GM23338 (cell line): Measurements from ENCODE around the gene SYVN1. TPM values are rescaled to one million over a fixed set of nuclear protein-coding genes. Genes with fewer than 3 reads are reported as not detected.

Source experiments
- ATAC-seq: fragments of 200-7000 bp; cut with Tn5 transposase; 3 replicates; pipeline ENCODE4 v1.9.1; 2020
- DNase-seq: peaks from one replicate; pipeline ENCODE4 v3.0.0-alpha.2; 2015; ENCODE audit warnings: low spot score
- H2AFZ ChIP-seq: fragments of 200-600 bp; sonication (generic); 2 replicates; pipeline ENCODE4 v1.8.0; 2016; ENCODE audit warnings: antibody characterized with exemption, mild to moderate bottlenecking, moderate library complexity
- H3F3A ChIP-seq: fragments of 200-600 bp; sonication (generic); replicated peaks from 2 replicates; pipeline ENCODE4 v1.8.0; 2017; ENCODE audit warnings: antibody characterized with exemption, mixed run types, low read depth
- H3K27ac ChIP-seq: fragments of 200-600 bp; sonication (generic); 2 replicates; pipeline ENCODE4 v1.6.1; 2016; ENCODE audit warnings: low read depth
- H3K27me3 ChIP-seq: fragments of 200-600 bp; sonication (generic); 2 replicates; pipeline ENCODE4 v1.8.0; 2016; ENCODE audit warnings: mild to moderate bottlenecking, mixed run types, moderate library complexity; ENCODE audit not compliant: insufficient read depth
- H3K36me3 ChIP-seq: fragments of 200-600 bp; sonication (generic); 2 replicates; pipeline ENCODE4 v1.8.0; 2016; ENCODE audit warnings: mild to moderate bottlenecking; ENCODE audit not compliant: insufficient read depth
- H3K4me1 ChIP-seq: fragments of 200-600 bp; sonication (generic); 2 replicates; pipeline ENCODE4 v1.8.0; 2016; ENCODE audit warnings: mild to moderate bottlenecking, moderate library complexity; ENCODE audit not compliant: insufficient read depth
- H3K4me2 ChIP-seq: fragments of 200-600 bp; sonication (generic); 2 replicates; pipeline ENCODE4 v1.7.1; 2017; ENCODE audit warnings: mixed run types
- H3K4me3 ChIP-seq: fragments of 200-600 bp; sonication (generic); 2 replicates; pipeline ENCODE4 v1.6.1; 2016; ENCODE audit warnings: mixed run types
- H3K79me2 ChIP-seq: fragments of 200-600 bp; sonication (generic); replicated peaks from 2 replicates; pipeline ENCODE4 v1.8.0; 2017; ENCODE audit warnings: mild to moderate bottlenecking; ENCODE audit not compliant: insufficient read depth
- H3K9me2 ChIP-seq: fragments of 200-600 bp; sonication (generic); 2 replicates; pipeline ENCODE4 v1.8.0; 2017; ENCODE audit not compliant: insufficient read depth
- H4K20me1 ChIP-seq: fragments of 200-600 bp; sonication (generic); replicated peaks from 2 replicates; pipeline ENCODE4 v1.8.0; 2017; ENCODE audit warnings: mild to moderate bottlenecking; ENCODE audit not compliant: insufficient read depth
- H3K27ac Mint-ChIP-seq: 2 replicates; pipeline ENCODE4 v1.8.0; 2020; ENCODE audit warnings: inconsistent platforms, mild to moderate bottlenecking, moderate library complexity, mixed read lengths
- H3K27me3 Mint-ChIP-seq: 3 replicates; pipeline ENCODE4 v1.8.0; 2022; ENCODE audit warnings: low read depth, mild to moderate bottlenecking, moderate library complexity, mixed read lengths, inconsistent platforms; ENCODE audit not compliant: insufficient read depth, poor library complexity
- H3K36me3 Mint-ChIP-seq: 3 replicates; pipeline ENCODE4 v1.8.0; 2021; ENCODE audit warnings: low read depth, mild to moderate bottlenecking, inconsistent platforms, moderate library complexity, mixed read lengths
- H3K4me1 Mint-ChIP-seq: 3 replicates; pipeline ENCODE4 v1.8.0; 2020; ENCODE audit warnings: mild to moderate bottlenecking, inconsistent platforms, mixed read lengths
- H3K4me3 Mint-ChIP-seq: 3 replicates; pipeline ENCODE4 v1.8.0; 2021; ENCODE audit warnings: moderate library complexity, mild to moderate bottlenecking, inconsistent platforms, mixed read lengths
- H3K9me3 Mint-ChIP-seq: 3 replicates; pipeline ENCODE4 v1.8.0; 2020; ENCODE audit warnings: moderate library complexity, mild to moderate bottlenecking, inconsistent platforms, mixed read lengths
- CREB1 ChIP-seq: fragments of 250-450 bp; sonication (Bioruptor Pico); IDR thresholded peaks from 2 replicates; pipeline ENCODE4 v1.5.0; 2020; ENCODE audit warnings: low read depth, mild to moderate bottlenecking, moderate library complexity
- POLR2AphosphoS5 ChIP-seq: IDR thresholded peaks from 2 replicates; pipeline ENCODE4 v1.6.1; 2016; ENCODE audit warnings: antibody characterized with exemption, low read depth
- REST ChIP-seq: IDR thresholded peaks from one replicate; pipeline ENCODE4 v1.6.1; 2018; ENCODE audit warnings: antibody characterized with exemption; ENCODE audit not compliant: unreplicated experiment
- ZNF114 ChIP-seq: fragments of 250-450 bp; sonication (Bioruptor Pico); IDR thresholded peaks from 2 replicates; pipeline ENCODE4 v1.5.0; 2020; ENCODE audit warnings: mild to moderate bottlenecking, moderate library complexity
- ZNF331 ChIP-seq: fragments of 250-450 bp; sonication (Bioruptor Pico); IDR thresholded peaks from 2 replicates; pipeline ENCODE4 v1.5.0; 2020; ENCODE audit warnings: low read depth, mild to moderate bottlenecking, moderate library complexity
- long read RNA-seq: library from polyadenylated mRNA; unstranded; transcript quantifications from one replicate; pipeline ENCODE4 v2.0.0, GENCODE V29; 2020; ENCODE audit not compliant: unreplicated experiment
- polyA plus RNA-seq: library from polyadenylated mRNA; unstranded; fragments of >200 nt; fragmentation: Nextera tagmentation; extraction: Ambion mirVana; gene quantifications from 2 replicates; pipeline ENCODE4 v1.2.1, GENCODE V29; 2016
- total RNA-seq: library from RNA; depleted of rRNA; stranded (reverse); fragments of >200 nt; shearing (Covaris generic); gene quantifications from 2 replicates; pipeline ENCODE4 v1.2.3, GENCODE V29; 2014; rRNA removed
- TF ChIP-seq, protein P1 (sequence below): fragments of 250-450 bp; sonication (Bioruptor Pico); IDR thresholded peaks from 2 replicates; pipeline ENCODE4 v1.5.0; 2020; ENCODE audit warnings: mild to moderate bottlenecking, moderate library complexity
- TF ChIP-seq, protein P2 (sequence below): IDR thresholded peaks from 2 replicates; pipeline ENCODE4 v1.6.1; 2016; ENCODE audit warnings: antibody characterized with exemption

The SYVN1 gene
- total RNA-seq (28.3 and 28.7 TPM in 2 replicates), polyA plus RNA-seq (13.8 and 14.0 TPM in 2 replicates)
- long read RNA-seq, partial matches to known transcripts: 2 of 3 reads
- long read RNA-seq, other reads (novel, unspliced or antisense): 1 of 3 reads

- 0 out of 2 replicates have a peak within 1 kb of the TSS, but pooled peaks have one; percentile 1 for H2AFZ ChIP-seq
- DNase-seq: peak; percentile 90
- no peaks in the 10 kb centered on the region for H3K27me3 ChIP-seq
Observed at GRCh38 chr11:65134240-65134951, at the start of gene SYVN1. SYVN1 (minus strand) TSS chr11:65134519; CDS start chr11:65133601, 918 bp downstream.

GRCh38 chr11:65183201-65183891 lies 49.0 kb upstream of the SYVN1 start:
- peak overlapping the region; percentile 82 for H3K4me2 ChIP-seq
- ATAC-seq (no peak), DNase-seq (peak; percentile 23)
- no peak for TF ChIP-seq ZNF114 (CRISPR knock-in tag)
- TF ChIP-seq, protein P1, sequence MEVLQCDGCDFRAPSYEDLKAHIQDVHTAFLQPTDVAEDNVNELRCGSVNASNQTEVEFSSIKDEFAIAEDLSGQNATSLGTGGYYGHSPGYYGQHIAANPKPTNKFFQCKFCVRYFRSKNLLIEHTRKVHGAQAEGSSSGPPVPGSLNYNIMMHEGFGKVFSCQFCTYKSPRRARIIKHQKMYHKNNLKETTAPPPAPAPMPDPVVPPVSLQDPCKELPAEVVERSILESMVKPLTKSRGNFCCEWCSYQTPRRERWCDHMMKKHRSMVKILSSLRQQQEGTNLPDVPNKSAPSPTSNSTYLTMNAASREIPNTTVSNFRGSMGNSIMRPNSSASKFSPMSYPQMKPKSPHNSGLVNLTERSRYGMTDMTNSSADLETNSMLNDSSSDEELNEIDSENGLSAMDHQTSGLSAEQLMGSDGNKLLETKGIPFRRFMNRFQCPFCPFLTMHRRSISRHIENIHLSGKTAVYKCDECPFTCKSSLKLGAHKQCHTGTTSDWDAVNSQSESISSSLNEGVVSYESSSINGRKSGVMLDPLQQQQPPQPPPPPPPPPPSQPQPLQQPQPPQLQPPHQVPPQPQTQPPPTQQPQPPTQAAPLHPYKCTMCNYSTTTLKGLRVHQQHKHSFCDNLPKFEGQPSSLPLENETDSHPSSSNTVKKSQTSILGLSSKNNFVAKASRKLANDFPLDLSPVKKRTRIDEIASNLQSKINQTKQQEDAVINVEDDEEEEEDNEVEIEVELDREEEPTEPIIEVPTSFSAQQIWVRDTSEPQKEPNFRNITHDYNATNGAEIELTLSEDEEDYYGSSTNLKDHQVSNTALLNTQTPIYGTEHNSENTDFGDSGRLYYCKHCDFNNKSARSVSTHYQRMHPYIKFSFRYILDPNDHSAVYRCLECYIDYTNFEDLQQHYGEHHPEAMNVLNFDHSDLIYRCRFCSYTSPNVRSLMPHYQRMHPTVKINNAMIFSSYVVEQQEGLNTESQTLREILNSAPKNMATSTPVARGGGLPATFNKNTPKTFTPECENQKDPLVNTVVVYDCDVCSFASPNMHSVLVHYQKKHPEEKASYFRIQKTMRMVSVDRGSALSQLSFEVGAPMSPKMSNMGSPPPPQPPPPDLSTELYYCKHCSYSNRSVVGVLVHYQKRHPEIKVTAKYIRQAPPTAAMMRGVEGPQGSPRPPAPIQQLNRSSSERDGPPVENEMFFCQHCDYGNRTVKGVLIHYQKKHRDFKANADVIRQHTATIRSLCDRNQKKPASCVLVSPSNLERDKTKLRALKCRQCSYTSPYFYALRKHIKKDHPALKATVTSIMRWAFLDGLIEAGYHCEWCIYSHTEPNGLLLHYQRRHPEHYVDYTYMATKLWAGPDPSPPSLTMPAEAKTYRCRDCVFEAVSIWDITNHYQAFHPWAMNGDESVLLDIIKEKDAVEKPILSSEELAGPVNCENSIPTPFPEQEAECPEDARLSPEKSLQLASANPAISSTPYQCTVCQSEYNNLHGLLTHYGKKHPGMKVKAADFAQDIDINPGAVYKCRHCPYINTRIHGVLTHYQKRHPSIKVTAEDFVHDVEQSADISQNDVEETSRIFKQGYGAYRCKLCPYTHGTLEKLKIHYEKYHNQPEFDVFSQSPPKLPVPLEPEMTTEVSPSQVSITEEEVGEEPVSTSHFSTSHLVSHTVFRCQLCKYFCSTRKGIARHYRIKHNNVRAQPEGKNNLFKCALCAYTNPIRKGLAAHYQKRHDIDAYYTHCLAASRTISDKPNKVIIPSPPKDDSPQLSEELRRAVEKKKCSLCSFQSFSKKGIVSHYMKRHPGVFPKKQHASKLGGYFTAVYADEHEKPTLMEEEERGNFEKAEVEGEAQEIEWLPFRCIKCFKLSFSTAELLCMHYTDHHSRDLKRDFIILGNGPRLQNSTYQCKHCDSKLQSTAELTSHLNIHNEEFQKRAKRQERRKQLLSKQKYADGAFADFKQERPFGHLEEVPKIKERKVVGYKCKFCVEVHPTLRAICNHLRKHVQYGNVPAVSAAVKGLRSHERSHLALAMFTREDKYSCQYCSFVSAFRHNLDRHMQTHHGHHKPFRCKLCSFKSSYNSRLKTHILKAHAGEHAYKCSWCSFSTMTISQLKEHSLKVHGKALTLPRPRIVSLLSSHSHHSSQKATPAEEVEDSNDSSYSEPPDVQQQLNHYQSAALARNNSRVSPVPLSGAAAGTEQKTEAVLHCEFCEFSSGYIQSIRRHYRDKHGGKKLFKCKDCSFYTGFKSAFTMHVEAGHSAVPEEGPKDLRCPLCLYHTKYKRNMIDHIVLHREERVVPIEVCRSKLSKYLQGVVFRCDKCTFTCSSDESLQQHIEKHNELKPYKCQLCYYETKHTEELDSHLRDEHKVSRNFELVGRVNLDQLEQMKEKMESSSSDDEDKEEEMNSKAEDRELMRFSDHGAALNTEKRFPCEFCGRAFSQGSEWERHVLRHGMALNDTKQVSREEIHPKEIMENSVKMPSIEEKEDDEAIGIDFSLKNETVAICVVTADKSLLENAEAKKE: no peak
- no peak for TF ChIP-seq CREB1 (CRISPR knock-in tag)
- no peak for TF ChIP-seq REST
- H3K27me3 ChIP-seq: no peaks in the 10 kb centered on the region
- H3K36me3 ChIP-seq: peaks cover 3% of the 10 kb centered on the region; the same call in 1 of the 2 replicates
- H3K9me2 ChIP-seq: no peaks in the 10 kb centered on the region
- H2AFZ ChIP-seq: no peak overlapping the region
- no peak overlapping the region for H3K27ac ChIP-seq
- peaks cover 49% of the 10 kb centered on the region for H3K4me1 Mint-ChIP-seq
- peak overlapping the region; percentile 94 for H3K4me3 Mint-ChIP-seq
- H3K79me2 ChIP-seq: peaks cover 16% of the 10 kb centered on the region
- H3K4me1 ChIP-seq: peaks cover 42% of the 10 kb centered on the region
- H3F3A ChIP-seq: peaks cover 28% of the 10 kb centered on the region
- no peaks in the 10 kb centered on the region for H3K9me3 Mint-ChIP-seq
- H3K4me3 ChIP-seq: peak overlapping the region; percentile 92
- no peaks in the 10 kb centered on the region for H4K20me1 ChIP-seq
- H3K27me3 Mint-ChIP-seq: peaks cover 21% of the 10 kb centered on the region
- no peak overlapping the region for H3K27ac Mint-ChIP-seq
- peaks cover 25% of the 10 kb centered on the region for H3K36me3 Mint-ChIP-seq

More at GRCh38 chr11:65134240-65134951, at the start of gene SYVN1:
- H3K4me3 ChIP-seq: peak within 1 kb of the TSS; percentile 67
- H3F3A ChIP-seq: peaks cover 5% of the 10 kb centered on the region; the same call in 1 of the 2 replicates
- H3K27ac Mint-ChIP-seq: peak within 1 kb of the TSS; percentile 100
- H3K79me2 ChIP-seq: peaks cover 19% of the 10 kb centered on the region
- peaks cover 19% of the 10 kb centered on the region for H3K27me3 Mint-ChIP-seq
- H3K4me2 ChIP-seq: peak within 1 kb of the TSS; percentile 99
- TF ChIP-seq POLR2AphosphoS5 (peak; percentile 83), CREB1 (CRISPR knock-in tag) (peak; percentile 79), ZNF331 (CRISPR knock-in tag) (no peak)
- TF ChIP-seq, protein P2, sequence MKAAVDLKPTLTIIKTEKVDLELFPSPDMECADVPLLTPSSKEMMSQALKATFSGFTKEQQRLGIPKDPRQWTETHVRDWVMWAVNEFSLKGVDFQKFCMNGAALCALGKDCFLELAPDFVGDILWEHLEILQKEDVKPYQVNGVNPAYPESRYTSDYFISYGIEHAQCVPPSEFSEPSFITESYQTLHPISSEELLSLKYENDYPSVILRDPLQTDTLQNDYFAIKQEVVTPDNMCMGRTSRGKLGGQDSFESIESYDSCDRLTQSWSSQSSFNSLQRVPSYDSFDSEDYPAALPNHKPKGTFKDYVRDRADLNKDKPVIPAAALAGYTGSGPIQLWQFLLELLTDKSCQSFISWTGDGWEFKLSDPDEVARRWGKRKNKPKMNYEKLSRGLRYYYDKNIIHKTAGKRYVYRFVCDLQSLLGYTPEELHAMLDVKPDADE: 0 out of 2 replicates have a peak, but pooled peaks have one; percentile 12
- H3K9me2 ChIP-seq: no peaks in the 10 kb centered on the region
- peak; percentile 73 for ATAC-seq
- H3K36me3 ChIP-seq: no peaks in the 10 kb centered on the region
- H4K20me1 ChIP-seq: no peaks in the 10 kb centered on the region
- H3K9me3 Mint-ChIP-seq: no peaks in the 10 kb centered on the region
- H3K4me1 Mint-ChIP-seq: peaks cover 19% of the 10 kb centered on the region
- peak within 1 kb of the TSS; percentile 80 for H3K27ac ChIP-seq
- peaks cover 12% of the 10 kb centered on the region for H3K36me3 Mint-ChIP-seq
- peaks cover 20% of the 10 kb centered on the region; the same call in 1 of the 2 replicates for H3K4me1 ChIP-seq
- peak within 1 kb of the TSS; percentile 97 for H3K4me3 Mint-ChIP-seq
